ENCODE measurements around the gene ARHGAP18. TPM values are rescaled to one million over a fixed set of nuclear protein-coding genes. Genes with fewer than 3 reads are reported as not detected.

Gene ARHGAP18
- total RNA-seq, 2 donors from 2014 or later, result 3.7 to 26.7 TPM

- no peak overlapping the region for H3K4me3 Mint-ChIP-seq
- peaks cover 5% of the 10 kb centered on the region for H3K36me3 Mint-ChIP-seq (ENCODE audit: low read depth)
- ATAC-seq (no peak), DNase-seq (no peak)
- no peaks in the 10 kb centered on the region for H3K27me3 Mint-ChIP-seq
- H3K4me1 Mint-ChIP-seq, result no peaks in the 10 kb centered on the region
- no peak overlapping the region for H3K27ac Mint-ChIP-seq
- H3K9me3 ChIP-seq (ENCODE audit: control insufficient read depth, low read length, poor library complexity, severe bottlenecking), result no peaks in the 10 kb centered on the region
Measured at GRCh38 chr6:129637340-129638054, 72.5 kb downstream of the ARHGAP18 start.

- H3K4me3 Mint-ChIP-seq, result no peak overlapping the region
- no peak for ATAC-seq
- DNase-seq, result no peak
- no peaks in the 10 kb centered on the region for H3K27me3 Mint-ChIP-seq
- no peak overlapping the region for H3K27ac Mint-ChIP-seq
- peaks cover 5% of the 10 kb centered on the region for H3K36me3 Mint-ChIP-seq (ENCODE audit: low read depth)
- no peaks in the 10 kb centered on the region for H3K9me3 ChIP-seq (ENCODE audit: control insufficient read depth, low read length, poor library complexity, severe bottlenecking)
- no peaks in the 10 kb centered on the region for H3K4me1 Mint-ChIP-seq
Measured at GRCh38 chr6:129635396-129636130, 74.4 kb downstream of the ARHGAP18 start.

GRCh38 chr6:129634411-129635230, 75.4 kb downstream of the ARHGAP18 start:
- H3K9me3 ChIP-seq (ENCODE audit: control insufficient read depth, low read length, poor library complexity, severe bottlenecking), result no peaks in the 10 kb centered on the region
- Mint-ChIP-seq H3K27ac (no peak overlapping the region), H3K4me1 (no peaks in the 10 kb centered on the region), H3K4me3 (no peak overlapping the region), H3K27me3 (no peaks in the 10 kb centered on the region), H3K36me3 (ENCODE audit: low read depth) (peaks cover 5% of the 10 kb centered on the region)
- DNase-seq (no peak), ATAC-seq (no peak)

- Mint-ChIP-seq H3K27me3 (no peaks in the 10 kb centered on the region), H3K4me1 (no peaks in the 10 kb centered on the region), H3K27ac (no peak overlapping the region), H3K36me3 (ENCODE audit: low read depth) (peaks cover 5% of the 10 kb centered on the region), H3K4me3 (no peak overlapping the region)
- DNase-seq (no peak), ATAC-seq (no peak)
- no peaks in the 10 kb centered on the region for H3K9me3 ChIP-seq (ENCODE audit: control insufficient read depth, low read length, poor library complexity, severe bottlenecking)
Measured at GRCh38 chr6:129633529-129633928, 76.4 kb downstream of the ARHGAP18 start.

- ATAC-seq, result no peak
- DNase-seq, result no peak
- H3K4me3 Mint-ChIP-seq, result no peak overlapping the region
- no peaks in the 10 kb centered on the region for H3K9me3 ChIP-seq (ENCODE audit: control insufficient read depth, low read length, poor library complexity, severe bottlenecking)
- no peaks in the 10 kb centered on the region for H3K4me1 Mint-ChIP-seq
- H3K27me3 Mint-ChIP-seq, result no peaks in the 10 kb centered on the region
- H3K36me3 Mint-ChIP-seq (ENCODE audit: low read depth), result no peaks in the 10 kb centered on the region
- no peak overlapping the region for H3K27ac Mint-ChIP-seq
Measured at GRCh38 chr6:129632172-129632613, 77.8 kb downstream of the ARHGAP18 start.

GRCh38 chr6:129631070-129631469, 78.9 kb downstream of the ARHGAP18 start:
- ATAC-seq, result no peak
- no peak for DNase-seq
- no peak overlapping the region for H3K4me3 Mint-ChIP-seq
- no peaks in the 10 kb centered on the region for H3K27me3 Mint-ChIP-seq
- H3K27ac Mint-ChIP-seq, result no peak overlapping the region
- H3K4me1 Mint-ChIP-seq, result peaks cover 1% of the 10 kb centered on the region
- no peaks in the 10 kb centered on the region for H3K9me3 ChIP-seq (ENCODE audit: control insufficient read depth, low read length, poor library complexity, severe bottlenecking)
- H3K36me3 Mint-ChIP-seq (ENCODE audit: low read depth), result no peaks in the 10 kb centered on the region

GRCh38 chr6:129630596-129630995, 79.4 kb downstream of the ARHGAP18 start:
- Mint-ChIP-seq H3K4me3 (no peak overlapping the region), H3K27me3 (no peaks in the 10 kb centered on the region), H3K4me1 (peaks cover 2% of the 10 kb centered on the region), H3K27ac (no peak overlapping the region), H3K36me3 (ENCODE audit: low read depth) (no peaks in the 10 kb centered on the region)
- ATAC-seq, result no peak
- DNase-seq, result no peak
- H3K9me3 ChIP-seq (ENCODE audit: control insufficient read depth, low read length, poor library complexity, severe bottlenecking), result no peaks in the 10 kb centered on the region

GRCh38 chr6:129628101-129628815, 81.7 kb downstream of the ARHGAP18 start:
- H3K9me3 ChIP-seq (ENCODE audit: control insufficient read depth, low read length, poor library complexity, severe bottlenecking), result no peaks in the 10 kb centered on the region
- Mint-ChIP-seq H3K27ac (no peak overlapping the region), H3K4me1 (peaks cover 5% of the 10 kb centered on the region), H3K27me3 (no peaks in the 10 kb centered on the region), H3K4me3 (no peak overlapping the region), H3K36me3 (ENCODE audit: low read depth) (peaks cover 2% of the 10 kb centered on the region)
- DNase-seq (no peak), ATAC-seq (no peak)

GRCh38 chr6:129624488-129624887, 85.5 kb downstream of the ARHGAP18 start:
- Mint-ChIP-seq H3K27me3 (no peaks in the 10 kb centered on the region), H3K27ac (no peak overlapping the region), H3K4me3 (no peak overlapping the region), H3K4me1 (peaks cover 5% of the 10 kb centered on the region), H3K36me3 (ENCODE audit: low read depth) (peaks cover 2% of the 10 kb centered on the region)
- no peak for ATAC-seq
- no peaks in the 10 kb centered on the region for H3K9me3 ChIP-seq (ENCODE audit: control insufficient read depth, low read length, poor library complexity, severe bottlenecking)
- no peak for DNase-seq

GRCh38 chr6:129623008-129623732, 86.8 kb downstream of the ARHGAP18 start:
- H3K36me3 Mint-ChIP-seq (ENCODE audit: low read depth), result peaks cover 2% of the 10 kb centered on the region

GRCh38 chr6:129621252-129621651, 88.7 kb downstream of the ARHGAP18 start:
- Mint-ChIP-seq H3K27me3 (no peaks in the 10 kb centered on the region), H3K4me3 (no peak overlapping the region), H3K36me3 (ENCODE audit: low read depth) (peaks cover 2% of the 10 kb centered on the region), H3K27ac (no peak overlapping the region), H3K4me1 (peaks cover 5% of the 10 kb centered on the region)
- no peaks in the 10 kb centered on the region for H3K9me3 ChIP-seq (ENCODE audit: control insufficient read depth, low read length, poor library complexity, severe bottlenecking)
- ATAC-seq (peak; percentile 46), DNase-seq (peak in 1 of 3 donors; percentile 9)

More at GRCh38 chr6:129623008-129623732, 86.8 kb downstream of the ARHGAP18 start:
- H3K9me3 ChIP-seq (ENCODE audit: control insufficient read depth, low read length, poor library complexity, severe bottlenecking), result no peaks in the 10 kb centered on the region
- H3K27me3 Mint-ChIP-seq, result no peaks in the 10 kb centered on the region
- DNase-seq (no peak), ATAC-seq (no peak)
- H3K27ac Mint-ChIP-seq, result no peak overlapping the region
- H3K4me3 Mint-ChIP-seq, result no peak overlapping the region
- H3K4me1 Mint-ChIP-seq, result peaks cover 5% of the 10 kb centered on the region

GRCh38 chr6:129620234-129620610, 89.8 kb downstream of the ARHGAP18 start:
- no peaks in the 10 kb centered on the region for H3K9me3 ChIP-seq (ENCODE audit: control insufficient read depth, low read length, poor library complexity, severe bottlenecking)
- no peak overlapping the region for H3K27ac Mint-ChIP-seq
- no peaks in the 10 kb centered on the region for H3K27me3 Mint-ChIP-seq
- no peak overlapping the region for H3K4me3 Mint-ChIP-seq
- DNase-seq (no peak), ATAC-seq (no peak)
- H3K4me1 Mint-ChIP-seq, result peaks cover 3% of the 10 kb centered on the region
- peaks cover 2% of the 10 kb centered on the region for H3K36me3 Mint-ChIP-seq (ENCODE audit: low read depth)
